Measurements from ENCODE around the gene SNX19. TPM values are rescaled to one million over a fixed set of nuclear protein-coding genes. Genes with fewer than 3 reads are reported as not detected.

SNX19 gene
- total RNA-seq (2021) = 32.9 and 34.4 TPM in 2 replicates
- long read RNA-seq, full-length matches to known transcripts = 23 of 52 reads
- long read RNA-seq, partial matches to known transcripts = 7 of 52 reads
- long read RNA-seq, other reads (novel, unspliced or antisense) = 22 of 52 reads

GRCh38 chr11:130916238-130916855 is at the start of gene SNX19:
SNX19 (minus strand) TSS chr11:130916479; CDS start chr11:130915939, 540 bp downstream.
- Histone ChIP-seq H2BK20ac (ENCODE audit: low read depth, low read length, poor library complexity, severe bottlenecking) (no peak within 1 kb of the TSS), H3K23ac (ENCODE audit: insufficient read length, low read depth, low read length) (no peak within 1 kb of the TSS), H3K9me3 (ENCODE audit: control insufficient read depth, low read depth, low read length) (no peaks in the 10 kb centered on the region), H3K27ac (ENCODE audit: insufficient read length, low read depth, low read length) (no peak within 1 kb of the TSS), H3K14ac (ENCODE audit: insufficient read depth, low read length) (no peak within 1 kb of the TSS), H3K4me1 (ENCODE audit: insufficient read depth, low read length) (peaks cover 5% of the 10 kb centered on the region; the same call in 1 of the 2 replicates), H2BK12ac (ENCODE audit: insufficient read length, low read depth, low read length) (no peak within 1 kb of the TSS), H2AK5ac (ENCODE audit: insufficient read length, low read length) (no peak within 1 kb of the TSS), H2BK120ac (ENCODE audit: low read depth, low read length, poor library complexity, severe bottlenecking) (no peak within 1 kb of the TSS), H3K9ac (ENCODE audit: extremely low read depth, insufficient read length, low read length) (peak within 1 kb of the TSS; percentile 48), H3K56ac (ENCODE audit: insufficient read length, low read depth, low read length) (no peak within 1 kb of the TSS), H3K18ac (ENCODE audit: insufficient read length, low read depth, low read length) (no peak within 1 kb of the TSS), H3T11ph (ENCODE audit: low read length) (no peak within 1 kb of the TSS), H3K79me1 (ENCODE audit: insufficient read depth, low read depth, low read length, poor library complexity, severe bottlenecking) (no peaks in the 10 kb centered on the region), H4K91ac (ENCODE audit: insufficient read length, low read depth, low read length) (no peak within 1 kb of the TSS), H3K23me2 (ENCODE audit: insufficient read length, low read depth, low read length, poor library complexity, severe bottlenecking) (peaks cover 8% of the 10 kb centered on the region), H3K4me2 (ENCODE audit: insufficient read depth, insufficient read length, low read length) (peak within 1 kb of the TSS; percentile 85), H2AFZ (ENCODE audit: low read length) (peak within 1 kb of the TSS; percentile 11), H4K20me1 (ENCODE audit: control insufficient read depth, insufficient read depth, insufficient read length) (no peaks in the 10 kb centered on the region), H3K27me3 (ENCODE audit: insufficient read depth, low read length) (no peaks in the 10 kb centered on the region; the same call in 1 of the 2 replicates), H2BK15ac (ENCODE audit: low read depth, low read length) (no peak within 1 kb of the TSS), H3K4ac (ENCODE audit: low read depth, low read length) (no peak within 1 kb of the TSS), H3K79me2 (ENCODE audit: insufficient read depth, low read length) (no peaks in the 10 kb centered on the region; the same call in 1 of the 2 replicates), H2BK5ac (ENCODE audit: insufficient read length, low read length) (no peak within 1 kb of the TSS), H4K8ac (replicated peaks; ENCODE audit: insufficient read length, low read depth, low read length) (no peak within 1 kb of the TSS), H4K5ac (ENCODE audit: insufficient read length, low read depth, low read length) (no peak within 1 kb of the TSS)
- peak; percentile 97 for TF ChIP-seq CTCF (conservative IDR thresholded peaks at IDR 0.05)
- Mint-ChIP-seq H3K9me3 (peaks cover 0 to 3% of the 10 kb centered on the region in 2 experiments; a peak in 2 of 5 replicates), H3K27me3 (ENCODE audit: low read depth) (peaks cover 21% of the 10 kb centered on the region), H3K4me1 (peaks cover 30 to 38% of the 10 kb centered on the region in 2 experiments), H3K36me3 (ENCODE audit: insufficient read depth in 1 of 3, low read depth in 3 of 3) (peaks cover 7 to 28% (median 26%) of the 10 kb centered on the region in 3 experiments; a peak in 6 of 7 replicates), H3K4me3 (peak within 1 kb of the TSS; percentile 79 to 84), H3K27ac (0 out of 7 replicates have a peak within 1 kb of the TSS, but pooled peaks of 1 of the 3 experiments have one; percentile 14)
- no CpG with 5 or more reads among the region's 72 CpGs for WGBS (ENCODE audit: extremely low coverage, insufficient read length, low lambda C conversion rate)
- DNase-seq = peak; percentile 90

Data from H9 (cell line).